Sciatic nerve (tissue), 2 donors: ENCODE measurements around the gene RNF115. TPM values are rescaled to one million over a fixed set of nuclear protein-coding genes. Genes with fewer than 3 reads are reported as not detected.
"Not testable (repeated sequence)": the region's sequence is repeated elsewhere in the genome, so short reads cannot be mapped to it uniquely, and the experiment has no call there.

Source experiments
- ATAC-seq: fragments of 200-7000 bp; cut with Tn5 transposase; one replicate; pipeline ENCODE4 v1.9.1; 2020; ENCODE audit warnings: mild to moderate bottlenecking, moderate library complexity
- DNase-seq: peaks from one replicate; pipeline ENCODE4 v3.0.0-alpha.2; 2020; ENCODE audit warnings: low spot score
- intact Hi-C: fragments of 100-400 bp; cut with DNase I; formaldehyde crosslinking; loops from one replicate; pipeline ENCODE4 v1.14.2; 2022
- total RNA-seq: library from RNA; stranded (reverse); fragmentation: NEBNext Ultra II Directional; extraction: Animal tissue kit (Norgen Biotek cat#: 25700); gene quantifications from one replicate; pipeline ENCODE4 v1.2.1, GENCODE V29; 2021
- donor health status: DM: no; HTN: no; CAD: no.
- donor health status: DM: no; HTN: no; CAD: no.

The RNF115 gene
- total RNA-seq, 1 donor from 2014 or later, result 19.9 TPM

GRCh38 chr1:145830810-145831209 is 6.9 kb upstream of the RNF115 start:
- intact Hi-C loops, DNase-seq, ATAC-seq: not testable (repeated sequence)

GRCh38 chr1:145828367-145829026 is 4.6 kb upstream of the RNF115 start:
- ATAC-seq (no peak), DNase-seq (no peak)
- intact Hi-C loops, result loop anchor here (10.0 kb wide), 1 partner anchor 54 kb away; no protein-coding TSS in a partner anchor

DNA sequence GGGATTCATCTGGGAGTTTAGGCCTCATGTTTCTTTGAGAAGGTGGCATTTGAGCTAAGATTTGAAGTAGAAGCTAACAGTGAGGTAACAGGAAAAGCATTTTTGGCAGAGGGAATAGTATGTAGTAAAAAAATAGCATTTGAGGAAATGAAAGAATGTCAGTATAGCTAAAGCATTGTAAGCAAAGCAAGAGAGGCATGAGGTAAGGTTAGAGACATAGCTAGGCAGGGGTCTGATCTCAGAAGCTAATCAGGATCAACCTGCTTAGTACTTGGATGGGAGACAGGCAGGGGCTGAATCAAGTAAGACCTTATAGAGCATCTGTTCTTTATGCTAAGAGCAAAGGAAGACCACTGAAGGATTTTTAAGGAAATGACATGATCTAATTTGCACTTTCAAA is 4.1 kb upstream of the RNF115 start:
- DNase-seq, result no peak
- no peak for ATAC-seq
- intact Hi-C loops, result loop anchor here (10.0 kb wide), 1 partner anchor 53 kb away; no protein-coding TSS in a partner anchor

DNA sequence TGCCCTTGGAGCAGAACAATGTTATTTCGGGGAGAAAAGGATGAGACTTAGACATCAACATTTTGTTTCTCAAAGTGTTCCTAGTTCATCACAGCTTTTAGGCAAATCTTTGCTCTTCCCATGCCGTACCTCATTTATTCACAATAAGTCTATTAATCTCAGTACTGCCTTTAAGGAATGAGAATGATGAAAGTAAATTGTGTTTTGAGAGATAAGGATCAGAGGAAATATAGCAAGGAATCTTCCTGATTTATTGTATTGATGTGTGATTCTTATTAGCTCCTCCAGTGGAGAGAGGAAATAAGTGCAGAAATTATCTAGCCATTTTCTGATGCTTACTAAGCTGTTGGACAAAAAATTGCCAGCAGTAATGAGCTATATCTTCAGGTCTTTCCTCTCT is 2.1 kb upstream of the RNF115 start:
- ATAC-seq (no peak), DNase-seq (no peak)
- intact Hi-C loops, result loop anchor here (10.0 kb wide), 1 partner anchor 51 kb away; no protein-coding TSS in a partner anchor

DNA sequence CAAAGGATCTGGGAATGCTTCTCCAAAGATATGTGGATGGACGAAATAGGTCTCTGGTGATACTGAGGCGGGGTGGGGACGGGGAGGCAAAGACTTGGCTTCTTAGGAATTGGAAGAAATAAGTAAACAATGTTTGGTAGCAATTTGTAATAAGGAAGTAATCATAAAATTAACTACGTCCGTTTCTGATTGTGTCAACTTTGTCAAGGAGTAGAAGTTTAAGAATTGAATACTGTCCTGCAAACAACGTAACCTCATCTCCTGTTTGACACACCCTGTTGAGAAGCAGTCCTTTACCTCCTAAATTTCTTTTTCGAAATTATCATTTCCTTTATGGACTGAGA is 576 bp upstream of the RNF115 start:
- ATAC-seq (no peak), DNase-seq (no peak)
- intact Hi-C loops, result loop anchor here (10.0 kb wide), 1 partner anchor 50 kb away; no protein-coding TSS in a partner anchor

GRCh38 chr1:145822779-145823331 is 1.0 kb downstream of the RNF115 start:
- intact Hi-C loops, result loop anchor here (10.0 kb wide), 1 partner anchor 48 kb away; no protein-coding TSS in a partner anchor
- DNase-seq, result not testable (repeated sequence)
- peak; percentile 29 for ATAC-seq

DNA sequence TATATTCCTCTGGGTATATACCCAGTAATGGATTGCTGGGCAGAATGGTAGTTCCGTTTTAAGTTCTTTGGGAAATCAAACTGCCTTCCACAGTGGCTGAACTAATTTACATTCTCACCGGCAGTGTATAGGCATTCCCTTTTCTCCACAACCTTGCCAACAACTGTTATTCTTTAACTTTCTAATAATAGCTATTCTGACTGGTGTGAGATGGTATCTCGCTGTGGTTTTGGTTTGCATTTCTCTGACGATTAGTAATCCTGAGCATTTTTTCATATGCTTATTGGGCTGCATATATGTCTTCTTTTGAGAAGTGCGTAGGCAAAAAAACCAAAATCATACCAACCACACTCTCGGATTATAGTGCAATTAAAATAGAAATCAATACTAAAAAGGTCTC is 5.8 kb downstream of the RNF115 start:
- ATAC-seq, DNase-seq, intact Hi-C loops: not testable (repeated sequence)

- ATAC-seq, DNase-seq, intact Hi-C loops: not testable (repeated sequence)
Measured at GRCh38 chr1:145812977-145813810, 10.7 kb downstream of the RNF115 start.

GRCh38 chr1:145806844-145807243 is 17.1 kb downstream of the RNF115 start:
- ATAC-seq (no peak), DNase-seq (no peak)
- intact Hi-C loops, result no loop called here

DNA sequence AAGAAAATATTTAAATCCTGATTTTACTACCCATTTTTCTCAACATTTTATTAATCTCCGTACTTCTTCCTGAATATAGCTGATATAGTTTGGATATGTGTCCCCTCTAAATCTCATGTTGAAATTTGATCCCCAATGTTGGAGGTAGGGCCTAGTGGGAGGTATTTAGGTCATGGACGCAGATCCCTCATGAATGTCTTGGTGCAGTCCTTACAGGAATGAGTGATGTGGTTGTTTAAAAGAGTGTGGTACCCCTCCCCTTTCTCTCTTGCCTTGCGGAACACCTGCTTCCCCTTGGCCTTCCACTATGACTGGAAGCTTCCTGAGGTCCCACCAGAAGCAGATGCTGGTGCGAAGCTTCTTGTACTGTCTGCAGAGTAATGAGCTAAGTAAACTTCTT is 17.5 kb downstream of the RNF115 start:
- no peak for DNase-seq
- intact Hi-C loops, result no loop called here
- ATAC-seq, result no peak

DNA sequence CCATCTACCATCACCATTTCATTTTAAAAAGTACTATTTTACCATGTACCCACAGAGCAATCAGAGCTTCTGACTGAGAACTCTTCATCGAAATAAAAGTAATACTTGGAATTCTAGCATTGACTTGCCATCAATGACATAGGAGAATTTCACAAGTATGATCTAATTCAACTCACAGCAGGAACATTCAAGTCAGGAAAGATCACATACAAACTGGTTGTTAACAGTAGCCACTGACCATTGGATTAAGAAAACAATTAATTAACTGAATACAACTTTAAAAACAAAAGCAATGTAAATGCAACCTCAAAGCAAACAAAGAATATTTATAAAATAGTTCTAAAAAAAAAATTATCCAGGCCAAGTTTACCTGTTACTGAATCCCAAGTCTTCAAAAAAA is 18.8 kb downstream of the RNF115 start:
- intact Hi-C loops, result no loop called here
- ATAC-seq (no peak), DNase-seq (no peak)

DNA sequence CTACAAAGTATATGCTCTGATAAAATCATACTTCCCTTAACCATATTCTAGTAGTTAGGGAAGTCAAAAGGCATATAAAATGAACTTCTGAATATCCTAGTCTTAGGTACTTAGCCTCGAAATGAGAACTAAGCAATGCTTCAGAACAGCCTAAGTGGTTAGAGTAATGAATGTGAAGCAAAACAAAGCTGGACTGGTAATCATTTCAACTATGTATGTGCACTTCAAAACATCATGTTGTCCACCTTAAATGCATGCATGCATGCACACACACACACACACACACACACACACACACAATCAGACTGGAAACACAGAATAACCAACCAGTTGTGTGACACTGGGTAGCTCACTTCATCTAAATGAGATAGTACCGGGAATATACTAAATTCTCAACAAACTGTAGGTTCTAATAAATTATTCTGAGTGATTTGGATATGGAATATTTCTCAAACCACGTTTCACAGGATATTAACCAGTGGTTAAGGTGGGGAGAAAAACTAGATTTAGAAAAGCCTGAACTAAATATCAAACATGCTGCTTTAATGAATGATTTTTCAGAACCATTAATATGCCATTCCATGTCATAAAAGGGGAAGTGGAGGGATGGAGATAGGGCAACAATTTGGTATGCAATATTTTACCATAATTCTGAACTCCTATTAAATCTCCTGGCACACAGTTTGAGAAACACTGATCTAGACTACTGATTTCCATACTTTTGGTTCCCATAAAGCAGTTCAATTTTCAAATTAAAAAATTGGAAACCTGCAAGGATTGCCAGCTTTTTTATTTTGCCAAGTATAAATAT is 19.5 kb downstream of the RNF115 start:
- DNase-seq (no peak), ATAC-seq (no peak)
- intact Hi-C loops, result no loop called here

- no peak for DNase-seq
- no peak for ATAC-seq
- intact Hi-C loops, result no loop called here
Measured at GRCh38 chr1:145799806-145800205, 24.1 kb downstream of the RNF115 start.

GRCh38 chr1:145796753-145797152 is 27.1 kb downstream of the RNF115 start:
- DNase-seq (no peak), ATAC-seq (no peak)
- intact Hi-C loops, result no loop called here

DNA sequence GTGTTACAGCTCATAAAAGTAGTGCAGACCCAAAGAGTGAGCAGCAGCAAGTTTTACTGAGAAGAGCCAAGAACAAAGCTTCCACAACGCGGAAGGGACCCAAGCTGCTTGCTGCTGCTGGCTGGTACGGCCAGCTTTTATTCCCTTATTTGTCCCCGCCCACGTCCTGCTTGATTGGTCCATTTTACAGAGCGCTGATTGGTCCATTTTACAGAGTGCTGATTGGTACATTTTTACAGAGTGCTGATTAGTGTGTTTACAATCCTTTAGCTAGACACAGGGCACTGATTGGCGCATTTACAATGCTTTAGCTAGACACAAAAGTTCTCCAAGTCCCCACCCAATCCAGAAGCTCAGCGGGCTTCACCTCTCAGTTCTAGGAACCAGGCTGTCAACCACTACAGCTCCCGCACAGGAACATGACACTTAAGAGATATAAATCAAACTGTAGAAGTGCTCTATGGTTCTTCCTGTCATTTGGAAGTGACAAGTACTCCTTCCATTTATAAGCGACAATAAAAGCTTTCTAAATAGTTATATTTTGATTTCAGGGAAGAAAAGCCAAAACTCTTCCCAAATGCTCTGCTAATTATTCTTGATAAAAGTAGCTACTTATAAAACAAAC is 28.5 kb downstream of the RNF115 start:
- intact Hi-C loops, result no loop called here
- no peak for DNase-seq
- no peak for ATAC-seq

- ATAC-seq, result no peak
- no peak for DNase-seq
Measured at GRCh38 chr1:145792484-145792883, 31.4 kb downstream of the RNF115 start.

GRCh38 chr1:145791860-145792259 is 32.0 kb downstream of the RNF115 start:
- intact Hi-C loops, ATAC-seq, DNase-seq: not testable (repeated sequence)

More at GRCh38 chr1:145792484-145792883, 31.4 kb downstream of the RNF115 start:
- intact Hi-C loops, result no loop called here

GRCh38 chr1:145788580-145788979 is 35.3 kb downstream of the RNF115 start:
- intact Hi-C loops, result no loop called here
- DNase-seq (no peak), ATAC-seq (no peak)

- ATAC-seq (no peak), DNase-seq (no peak)
- intact Hi-C loops, result no loop called here
Measured at GRCh38 chr1:145786271-145786670, 37.6 kb downstream of the RNF115 start.
